Subcutaneous adipose tissue (tissue), 4 donors: ENCODE measurements around the gene PACS2. TPM values are rescaled to one million over a fixed set of nuclear protein-coding genes. Genes with fewer than 3 reads are reported as not detected.

Experiments used
- CTCF ChIP-seq: fragments of 450-650 bp; IDR thresholded peaks from one replicate; pipeline ENCODE4 v1.5.1; 2016; ENCODE audit warnings: low read depth, mild to moderate bottlenecking, control low read depth, antibody characterized with exemption, moderate library complexity
- total RNA-seq, 4 donors: library from RNA; depleted of rRNA; stranded (reverse); fragments of >200 nt; gene quantifications; one replicate each; pipeline ENCODE4 v1.1.0, GENCODE V29; 2016

The PACS2 gene
- total RNA-seq, 4 donors from 2014 or later = 37.2 to 124 (median 57.8) TPM

GRCh38 chr14:105348169-105348944, 33.8 kb downstream of the PACS2 start:
- no peak for TF ChIP-seq CTCF

GRCh38 chr14:105348945-105349699, 34.6 kb downstream of the PACS2 start:
- TF ChIP-seq CTCF = no peak

GRCh38 chr14:105349992-105350391, 35.4 kb downstream of the PACS2 start:
- no peak for TF ChIP-seq CTCF

- no peak for TF ChIP-seq CTCF
Observed at GRCh38 chr14:105350450-105351244, 36.1 kb downstream of the PACS2 start.

- no peak for TF ChIP-seq CTCF
Observed at GRCh38 chr14:105351410-105351809, 36.9 kb downstream of the PACS2 start.

- no peak for TF ChIP-seq CTCF
Observed at GRCh38 chr14:105351920-105352851, 37.6 kb downstream of the PACS2 start.
